AG04449 (cell line): ENCODE measurements around the gene LGR6.
"Not testable (repeated sequence)": the region's sequence is repeated elsewhere in the genome, so short reads cannot be mapped to it uniquely, and the experiment has no call there.

Source experiments
- CTCF ChIA-PET: fragments of 350-600 bp; formaldehyde crosslinking; extraction: SDS; loops from one replicate; lab custom pipeline; 2021; ENCODE audit warnings: antibody characterized with exemption; lab: Yijun Ruan, JAX
- POLR2A ChIA-PET: fragments of 400-600, 350-600 bp; formaldehyde crosslinking; extraction: SDS; loops from one replicate; lab custom pipeline; 2020; ENCODE audit warnings: antibody characterized with exemption, inconsistent platforms; lab: Yijun Ruan, JAX
- DNase-seq: peaks from one replicate; pipeline ENCODE4 v3.0.0-alpha.2; 2010; ENCODE audit warnings: low read depth, low spot score
- H3K4me3 ChIP-seq: 2 replicates; pipeline ENCODE4 v1.5.1; 2011; ENCODE audit warnings: low read depth, mild to moderate bottlenecking, control low read depth, low read length
- CTCF ChIP-seq: IDR thresholded peaks from one replicate; pipeline ENCODE4 v1.5.1; 2011; ENCODE audit warnings: mild to moderate bottlenecking, moderate library complexity, low read length, control low read depth, inconsistent platforms; ENCODE audit not compliant: insufficient read depth; ENCODE audit errors: missing control alignments

LGR6 gene

GRCh38 chr1:202165267-202165941 lies 28.2 kb upstream of the LGR6 start:
- CTCF ChIA-PET, result interaction anchor here (1.8 to 4.0 kb wide), 2 partner anchors 10 to 24 kb away, joined by 6 to 26 read pairs; no protein-coding TSS in a partner anchor
- no peak for DNase-seq
- H3K4me3 ChIP-seq, result no peak overlapping the region
- POLR2A ChIA-PET, result no interaction called here
- no peak for TF ChIP-seq CTCF

- H3K4me3 ChIP-seq, result no peak overlapping the region
- CTCF ChIA-PET, result interaction anchor here (1.8 to 4.0 kb wide), 2 partner anchors 11 to 23 kb away, joined by 6 to 26 read pairs; no protein-coding TSS in a partner anchor
- no peak for DNase-seq
- POLR2A ChIA-PET, result no interaction called here
- no peak for TF ChIP-seq CTCF
Measured at GRCh38 chr1:202165942-202166843, 27.4 kb upstream of the LGR6 start.

- DNase-seq, H3K4me3 ChIP-seq, POLR2A ChIA-PET: not testable (repeated sequence)
- CTCF ChIA-PET, result interaction anchor here (1.8 kb wide), 1 partner anchor 22 kb away, joined by 6 read pairs; no protein-coding TSS in a partner anchor
Measured at GRCh38 chr1:202167054-202167453, 26.5 kb upstream of the LGR6 start.

- H3K4me3 ChIP-seq, result no peak overlapping the region
- POLR2A ChIA-PET, result no interaction called here
- CTCF ChIA-PET, result no interaction called here
- no peak for DNase-seq
- TF ChIP-seq CTCF, result no peak
Measured at GRCh38 chr1:202167708-202168415, 25.7 kb upstream of the LGR6 start.

- no peak overlapping the region for H3K4me3 ChIP-seq
- POLR2A ChIA-PET, result no interaction called here
- no peak for DNase-seq
- TF ChIP-seq CTCF, result no peak
- CTCF ChIA-PET, result interaction anchor here (1.1 to 2.0 kb wide), 2 partner anchors 27 to 147 kb away, joined by 3 to 6 read pairs; no protein-coding TSS in a partner anchor
Measured at GRCh38 chr1:202168861-202169260, 24.7 kb upstream of the LGR6 start.

DNA sequence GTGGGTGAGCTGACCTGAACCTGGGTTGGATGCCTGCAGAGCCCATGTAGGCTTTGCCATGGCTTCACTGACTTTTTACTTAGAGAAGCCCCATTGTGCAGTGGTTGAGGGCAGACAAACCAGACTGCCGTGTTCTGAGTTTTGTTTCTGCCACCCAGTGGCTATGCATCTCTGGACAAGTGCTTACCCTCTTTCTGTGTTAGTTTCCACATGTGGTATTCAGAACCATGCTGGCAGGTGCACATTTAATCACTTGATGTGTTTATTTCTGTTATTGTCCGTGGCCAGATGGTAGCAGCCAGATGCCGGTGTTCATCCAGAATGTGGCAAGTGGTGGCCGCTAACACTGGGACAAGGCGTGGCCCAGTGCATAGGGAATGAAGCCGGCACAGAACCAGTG lies 22.9 kb upstream of the LGR6 start:
- ChIA-PET CTCF (interaction anchor here (1.1 kb wide), 1 partner anchor 14 kb away, joined by 3 read pairs; no protein-coding TSS in a partner anchor), POLR2A (no interaction called here)
- no peak overlapping the region for H3K4me3 ChIP-seq
- TF ChIP-seq CTCF, result no peak
- no peak for DNase-seq
